PFSK-1 (cell line): ENCODE data around the gene PPEF2.

Source experiments
- POLR2AphosphoS5 ChIP-seq: IDR thresholded peaks from 2 replicates; pipeline ENCODE4 v1.6.1; 2012; ENCODE audit warnings: low read depth, mild to moderate bottlenecking, control low read depth, low read length, moderate library complexity
- SIN3A ChIP-seq: IDR thresholded peaks from 2 replicates; pipeline ENCODE4 v1.6.1; 2012; ENCODE audit warnings: mild to moderate bottlenecking, low read length, moderate library complexity, borderline replicate concordance; ENCODE audit not compliant: insufficient read depth
- TF ChIP-seq, protein P1 (sequence below), 2 experiments: IDR thresholded peaks; 2 replicates each; pipeline versions ENCODE4 v1.6.1 to v1.8.0; 2011 to 2012; ENCODE audit warnings: low read depth in 2 of 2, low read length in 2 of 2, control low read depth in 1 of 2, inconsistent platforms in 1 of 2, mild to moderate bottlenecking in 1 of 2, moderate library complexity in 1 of 2; ENCODE audit not compliant: insufficient read depth in 1 of 2

DNA sequence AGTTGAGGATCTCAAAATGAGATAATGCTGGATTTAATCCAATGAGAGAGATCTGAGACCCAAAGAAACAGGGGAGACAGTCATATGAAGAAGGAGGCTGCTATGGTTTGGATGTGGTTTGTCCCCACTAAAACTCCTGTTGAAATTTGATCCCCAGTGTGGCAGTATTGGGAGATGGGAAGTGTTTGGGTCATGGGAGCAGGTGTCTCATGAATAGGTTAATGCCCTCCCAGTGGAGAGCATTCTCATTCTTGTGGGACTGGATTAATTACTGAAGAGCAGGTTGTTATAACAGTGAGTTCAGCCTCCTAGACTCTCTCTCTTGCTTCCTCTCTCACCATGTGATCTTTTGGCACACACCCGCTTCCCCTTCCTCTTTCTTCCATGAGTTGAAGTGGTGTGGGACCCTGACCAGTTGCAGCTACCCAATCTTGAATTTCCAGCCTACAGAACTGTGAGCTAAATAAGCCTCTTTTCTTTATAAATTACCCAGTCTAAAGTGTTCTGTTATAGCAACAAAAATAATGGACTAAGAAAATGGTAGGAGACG lies 70.3 kb downstream of the PPEF2 start:
- TF ChIP-seq POLR2AphosphoS5 (no peak), SIN3A (no peak)
- TF ChIP-seq, protein P1, sequence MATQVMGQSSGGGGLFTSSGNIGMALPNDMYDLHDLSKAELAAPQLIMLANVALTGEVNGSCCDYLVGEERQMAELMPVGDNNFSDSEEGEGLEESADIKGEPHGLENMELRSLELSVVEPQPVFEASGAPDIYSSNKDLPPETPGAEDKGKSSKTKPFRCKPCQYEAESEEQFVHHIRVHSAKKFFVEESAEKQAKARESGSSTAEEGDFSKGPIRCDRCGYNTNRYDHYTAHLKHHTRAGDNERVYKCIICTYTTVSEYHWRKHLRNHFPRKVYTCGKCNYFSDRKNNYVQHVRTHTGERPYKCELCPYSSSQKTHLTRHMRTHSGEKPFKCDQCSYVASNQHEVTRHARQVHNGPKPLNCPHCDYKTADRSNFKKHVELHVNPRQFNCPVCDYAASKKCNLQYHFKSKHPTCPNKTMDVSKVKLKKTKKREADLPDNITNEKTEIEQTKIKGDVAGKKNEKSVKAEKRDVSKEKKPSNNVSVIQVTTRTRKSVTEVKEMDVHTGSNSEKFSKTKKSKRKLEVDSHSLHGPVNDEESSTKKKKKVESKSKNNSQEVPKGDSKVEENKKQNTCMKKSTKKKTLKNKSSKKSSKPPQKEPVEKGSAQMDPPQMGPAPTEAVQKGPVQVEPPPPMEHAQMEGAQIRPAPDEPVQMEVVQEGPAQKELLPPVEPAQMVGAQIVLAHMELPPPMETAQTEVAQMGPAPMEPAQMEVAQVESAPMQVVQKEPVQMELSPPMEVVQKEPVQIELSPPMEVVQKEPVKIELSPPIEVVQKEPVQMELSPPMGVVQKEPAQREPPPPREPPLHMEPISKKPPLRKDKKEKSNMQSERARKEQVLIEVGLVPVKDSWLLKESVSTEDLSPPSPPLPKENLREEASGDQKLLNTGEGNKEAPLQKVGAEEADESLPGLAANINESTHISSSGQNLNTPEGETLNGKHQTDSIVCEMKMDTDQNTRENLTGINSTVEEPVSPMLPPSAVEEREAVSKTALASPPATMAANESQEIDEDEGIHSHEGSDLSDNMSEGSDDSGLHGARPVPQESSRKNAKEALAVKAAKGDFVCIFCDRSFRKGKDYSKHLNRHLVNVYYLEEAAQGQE (IDR thresholded peaks at IDR 0.05; ENCODE audit: insufficient read depth in 1 of 2, low read depth in 2 of 2, low read length in 2 of 2): no peak
